WTC11 (cell line): ENCODE results near the gene ADARB2. TPM values are rescaled to one million over a fixed set of nuclear protein-coding genes. Genes with fewer than 3 reads are reported as not detected.
"Not testable (repeated sequence)": the region's sequence is repeated elsewhere in the genome, so short reads cannot be mapped to it uniquely, and the experiment has no call there.

ENCODE experiments used
- ATAC-seq: fragments of 200-7000 bp; cut with Tn5 transposase; 2 replicates; pipeline ENCODE4 v1.10.0; 2021; ENCODE audit warnings: mild to moderate bottlenecking, moderate library complexity
- CTCF ChIA-PET: fragments of 300-600 bp; sonication (Branson Sonifier 250); formaldehyde crosslinking; loops from one replicate; lab custom pipeline; 2021; ENCODE audit warnings: antibody characterized with exemption; lab: Charles Lee
- POLR2A ChIA-PET: fragments of 350-600 bp; sonication (Branson Sonifier 250); formaldehyde crosslinking; loops from one replicate; lab custom pipeline; 2021; ENCODE audit warnings: antibody characterized with exemption; lab: Charles Lee
- DNase-seq: peaks from one replicate; pipeline ENCODE4 v3.0.0; 2021; ENCODE audit warnings: low spot score
- H3K27ac Mint-ChIP-seq: 2 replicates; pipeline ENCODE4 v1.8.0; 2021; ENCODE audit warnings: mixed read lengths
- H3K27me3 Mint-ChIP-seq: 2 replicates; pipeline ENCODE4 v1.8.0; 2021; ENCODE audit warnings: low read depth, mild to moderate bottlenecking, moderate library complexity, mixed read lengths
- H3K36me3 Mint-ChIP-seq: 2 replicates; pipeline ENCODE4 v1.8.0; 2021; ENCODE audit warnings: mixed read lengths
- H3K4me1 Mint-ChIP-seq: 2 replicates; pipeline ENCODE4 v1.8.0; 2022; ENCODE audit warnings: mixed read lengths
- H3K4me3 Mint-ChIP-seq: 2 replicates; pipeline ENCODE4 v1.8.0; 2021; ENCODE audit warnings: mild to moderate bottlenecking, moderate library complexity, mixed read lengths
- H3K9me3 Mint-ChIP-seq: 2 replicates; pipeline ENCODE4 v1.8.0; 2021; ENCODE audit warnings: mixed read lengths
- AR ChIP-seq: fragments of 250-450 bp; sonication (Bioruptor Pico); IDR thresholded peaks from 2 replicates; pipeline ENCODE4 v1.9.0; 2021; ENCODE audit warnings: mild to moderate bottlenecking
- ARID4B ChIP-seq: sonication (generic); formaldehyde crosslinking; IDR thresholded peaks from 2 replicates; pipeline ENCODE4 v1.8.0; 2023; ENCODE audit warnings: missing genetic modification reagents, mild to moderate bottlenecking, borderline replicate concordance
- ATF1 ChIP-seq: sonication (generic); formaldehyde crosslinking; IDR thresholded peaks from 2 replicates; pipeline ENCODE4 v1.8.1; 2023; ENCODE audit warnings: mild to moderate bottlenecking, moderate library complexity, missing genetic modification reagents
- ATF3 ChIP-seq: sonication (generic); formaldehyde crosslinking; conservative IDR thresholded peaks from 2 replicates; pipeline ENCODE4 v1.8.1; 2022; ENCODE audit warnings: mild to moderate bottlenecking, missing genetic modification reagents
- CDX4 ChIP-seq: fragments of 250-450 bp; sonication (Bioruptor Pico); IDR thresholded peaks from 2 replicates; pipeline ENCODE4 v1.9.0; 2021; ENCODE audit warnings: moderate library complexity, mild to moderate bottlenecking, inconsistent platforms, borderline replicate concordance
- FOXK1 ChIP-seq: sonication (generic); formaldehyde crosslinking; IDR thresholded peaks from 2 replicates; pipeline ENCODE4 v1.8.0; 2022; ENCODE audit warnings: mild to moderate bottlenecking, moderate library complexity, missing genetic modification reagents
- HMGXB4 ChIP-seq: sonication (generic); formaldehyde crosslinking; IDR thresholded peaks from 2 replicates; pipeline ENCODE4 v1.8.1; 2023; ENCODE audit warnings: mild to moderate bottlenecking, moderate library complexity, missing genetic modification reagents
- MXD4 ChIP-seq: fragments of 250-450 bp; sonication (Bioruptor Pico); IDR thresholded peaks from 2 replicates; pipeline ENCODE4 v1.8.0; 2021; ENCODE audit warnings: mild to moderate bottlenecking, moderate library complexity, borderline replicate concordance
- NFATC4 ChIP-seq: fragments of 250-450 bp; sonication (Bioruptor Pico); IDR thresholded peaks from 2 replicates; pipeline ENCODE4 v1.9.0; 2021; ENCODE audit warnings: mild to moderate bottlenecking
- NFYB ChIP-seq: sonication (generic); formaldehyde crosslinking; conservative IDR thresholded peaks from 2 replicates; pipeline ENCODE4 v1.8.0; 2022; ENCODE audit warnings: low read depth, missing genetic modification reagents
- STAT6 ChIP-seq: sonication (generic); formaldehyde crosslinking; conservative IDR thresholded peaks from 2 replicates; pipeline ENCODE4 v1.8.1; 2023; ENCODE audit warnings: mild to moderate bottlenecking, low read depth, missing genetic modification reagents, moderate library complexity
- ZNF138 ChIP-seq: sonication (generic); formaldehyde crosslinking; conservative IDR thresholded peaks from 2 replicates; pipeline ENCODE4 v1.8.1; 2022; ENCODE audit warnings: mild to moderate bottlenecking, moderate library complexity, missing genetic modification reagents
- ZNF232 ChIP-seq: sonication (generic); formaldehyde crosslinking; IDR thresholded peaks from 2 replicates; pipeline ENCODE4 v1.8.0; 2022; ENCODE audit warnings: mild to moderate bottlenecking, missing genetic modification reagents
- ZNF281 ChIP-seq: sonication (generic); formaldehyde crosslinking; IDR thresholded peaks from 2 replicates; pipeline ENCODE4 v1.8.0; 2023; ENCODE audit warnings: mild to moderate bottlenecking, missing genetic modification reagents
- total RNA-seq: library from RNA; stranded (reverse); gene quantifications from 3 replicates; pipeline ENCODE4 v1.2.3, GENCODE V29; 2021

ADARB2 gene
- total RNA-seq, 1 experiment from 2014 or later: 3.7 TPM

- no peaks in the 10 kb centered on the region for H3K9me3 Mint-ChIP-seq
- H3K27ac Mint-ChIP-seq: 0 out of 2 replicates have a peak overlapping the region, but pooled peaks have one; percentile 32
- no peak for TF ChIP-seq NFATC4 (CRISPR knock-in tag)
- TF ChIP-seq CDX4 (CRISPR knock-in tag): no peak
- TF ChIP-seq FOXK1 (CRISPR knock-in tag): no peak
- TF ChIP-seq ATF3 (CRISPR knock-in tag): no peak
- no peak for TF ChIP-seq ARID4B (CRISPR knock-in tag)
- no peak for TF ChIP-seq ZNF232 (CRISPR knock-in tag)
- TF ChIP-seq HMGXB4 (CRISPR knock-in tag): no peak
- TF ChIP-seq AR (CRISPR knock-in tag): no peak
- TF ChIP-seq NFYB (CRISPR knock-in tag): no peak
- no peak for TF ChIP-seq ZNF138 (CRISPR knock-in tag)
- TF ChIP-seq ZNF281 (CRISPR knock-in tag): no peak
- no peak for TF ChIP-seq ATF1 (CRISPR knock-in tag)
- no peak for TF ChIP-seq STAT6
- TF ChIP-seq MXD4 (CRISPR knock-in tag): no peak
- no peaks in the 10 kb centered on the region for H3K36me3 Mint-ChIP-seq
- ChIA-PET POLR2A (no interaction called here), CTCF (interaction anchor here (0.5 to 1.0 kb wide), 3 partner anchors 13 to 245 kb away, joined by 3 to 4 read pairs (median 3); no protein-coding TSS in a partner anchor)
- H3K4me3 Mint-ChIP-seq: no peak overlapping the region
- DNase-seq (no peak), ATAC-seq (no peak)
- no peaks in the 10 kb centered on the region for H3K27me3 Mint-ChIP-seq
- peaks cover 28% of the 10 kb centered on the region for H3K4me1 Mint-ChIP-seq
Observed at GRCh38 chr10:1354809-1355710, 382.3 kb downstream of the ADARB2 start.

- DNase-seq, H3K9me3 Mint-ChIP-seq, H3K4me3 Mint-ChIP-seq, POLR2A ChIA-PET, H3K27me3 Mint-ChIP-seq, H3K36me3 Mint-ChIP-seq, ATAC-seq, H3K27ac Mint-ChIP-seq: not testable (repeated sequence)
- H3K4me1 Mint-ChIP-seq: peaks cover 28% of the 10 kb centered on the region
- CTCF ChIA-PET: interaction anchor here (1.3 kb wide), 1 partner anchor 17 kb away, joined by 5 read pairs; no protein-coding TSS in a partner anchor
Observed at GRCh38 chr10:1352296-1352695, 385.0 kb downstream of the ADARB2 start.
